ENCODE measurements around the gene SFI1.
"Not testable (repeated sequence)": the region's sequence is repeated elsewhere in the genome, so short reads cannot be mapped to it uniquely, and the experiment has no call there.

Gene SFI1

GRCh38 chr22:31524132-31524531, 27.8 kb downstream of the SFI1 start:
- not testable (repeated sequence) for H3K4me1 ChIP-seq (ENCODE audit: insufficient read depth, low read length); H3K4me3 ChIP-seq (ENCODE audit: low read length); H3K36me3 ChIP-seq (ENCODE audit: insufficient read depth, low read depth, low read length); H3K9ac ChIP-seq (ENCODE audit: low read depth, low read length); H3K27ac ChIP-seq (ENCODE audit: low read length); H3K9me3 ChIP-seq (ENCODE audit: insufficient read depth, low read depth, low read length); H3K27me3 ChIP-seq (ENCODE audit: insufficient read depth, low read length)

- Histone ChIP-seq H3K27me3 (ENCODE audit: insufficient read depth, low read length) (no peaks in the 10 kb centered on the region), H3K4me3 (ENCODE audit: low read length) (no peak overlapping the region), H3K4me1 (ENCODE audit: insufficient read depth, low read length) (no peaks in the 10 kb centered on the region), H3K9me3 (ENCODE audit: insufficient read depth, low read depth, low read length) (no peaks in the 10 kb centered on the region), H3K27ac (ENCODE audit: low read length) (no peak overlapping the region), H3K9ac (ENCODE audit: low read depth, low read length) (no peak overlapping the region), H3K36me3 (ENCODE audit: insufficient read depth, low read depth, low read length) (no peaks in the 10 kb centered on the region)
These were observed 29.9 kb downstream of the SFI1 start for GRCh38 chr22:31526270-31526669.

GRCh38 chr22:31530823-31531195, 34.5 kb downstream of the SFI1 start:
- H3K27ac ChIP-seq (ENCODE audit: low read length): no peak overlapping the region
- H3K4me3 ChIP-seq (ENCODE audit: low read length): no peak overlapping the region
- H3K27me3 ChIP-seq (ENCODE audit: insufficient read depth, low read length): no peaks in the 10 kb centered on the region
- H3K9ac ChIP-seq (ENCODE audit: low read depth, low read length): no peak overlapping the region
- H3K9me3 ChIP-seq (ENCODE audit: insufficient read depth, low read depth, low read length): no peaks in the 10 kb centered on the region
- H3K36me3 ChIP-seq (ENCODE audit: insufficient read depth, low read depth, low read length): no peaks in the 10 kb centered on the region
- no peaks in the 10 kb centered on the region for H3K4me1 ChIP-seq (ENCODE audit: insufficient read depth, low read length)

- Histone ChIP-seq H3K36me3 (ENCODE audit: insufficient read depth, low read depth, low read length) (no peaks in the 10 kb centered on the region), H3K9ac (ENCODE audit: low read depth, low read length) (no peak overlapping the region; the same call in 1 of the 2 replicates), H3K9me3 (ENCODE audit: insufficient read depth, low read depth, low read length) (no peaks in the 10 kb centered on the region), H3K27me3 (ENCODE audit: insufficient read depth, low read length) (no peaks in the 10 kb centered on the region), H3K4me3 (ENCODE audit: low read length) (no peak overlapping the region), H3K4me1 (ENCODE audit: insufficient read depth, low read length) (no peaks in the 10 kb centered on the region), H3K27ac (ENCODE audit: low read length) (no peak overlapping the region)
These were observed 35.7 kb downstream of the SFI1 start for GRCh38 chr22:31532060-31532459.

- H3K27me3 ChIP-seq (ENCODE audit: insufficient read depth, low read length): no peaks in the 10 kb centered on the region
- H3K36me3 ChIP-seq (ENCODE audit: insufficient read depth, low read depth, low read length): no peaks in the 10 kb centered on the region
- no peak overlapping the region for H3K9ac ChIP-seq (ENCODE audit: low read depth, low read length)
- H3K4me3 ChIP-seq (ENCODE audit: low read length): no peak overlapping the region
- H3K4me1 ChIP-seq (ENCODE audit: insufficient read depth, low read length): no peaks in the 10 kb centered on the region
- H3K27ac ChIP-seq (ENCODE audit: low read length): no peak overlapping the region
- no peaks in the 10 kb centered on the region for H3K9me3 ChIP-seq (ENCODE audit: insufficient read depth, low read depth, low read length)
These were observed 37.0 kb downstream of the SFI1 start for GRCh38 chr22:31533374-31533773.

- Histone ChIP-seq H3K4me1 (ENCODE audit: insufficient read depth, low read length) (no peaks in the 10 kb centered on the region), H3K36me3 (ENCODE audit: insufficient read depth, low read depth, low read length) (no peaks in the 10 kb centered on the region), H3K27me3 (ENCODE audit: insufficient read depth, low read length) (no peaks in the 10 kb centered on the region), H3K9me3 (ENCODE audit: insufficient read depth, low read depth, low read length) (no peaks in the 10 kb centered on the region), H3K9ac (ENCODE audit: low read depth, low read length) (no peak overlapping the region), H3K27ac (ENCODE audit: low read length) (no peak overlapping the region), H3K4me3 (ENCODE audit: low read length) (no peak overlapping the region)
These were observed 40.7 kb downstream of the SFI1 start for GRCh38 chr22:31537019-31537535.

- Histone ChIP-seq H3K9me3 (ENCODE audit: insufficient read depth, low read depth, low read length) (no peaks in the 10 kb centered on the region), H3K4me1 (ENCODE audit: insufficient read depth, low read length) (no peaks in the 10 kb centered on the region), H3K27ac (ENCODE audit: low read length) (no peak overlapping the region), H3K27me3 (ENCODE audit: insufficient read depth, low read length) (no peaks in the 10 kb centered on the region), H3K36me3 (ENCODE audit: insufficient read depth, low read depth, low read length) (no peaks in the 10 kb centered on the region), H3K9ac (ENCODE audit: low read depth, low read length) (no peak overlapping the region), H3K4me3 (ENCODE audit: low read length) (no peak overlapping the region)
These were observed 42.5 kb downstream of the SFI1 start for GRCh38 chr22:31538815-31539214.

GRCh38 chr22:31540166-31540565, 43.8 kb downstream of the SFI1 start:
- H3K9me3 ChIP-seq (ENCODE audit: insufficient read depth, low read depth, low read length); H3K9ac ChIP-seq (ENCODE audit: low read depth, low read length); H3K27ac ChIP-seq (ENCODE audit: low read length); H3K4me3 ChIP-seq (ENCODE audit: low read length); H3K36me3 ChIP-seq (ENCODE audit: insufficient read depth, low read depth, low read length); H3K4me1 ChIP-seq (ENCODE audit: insufficient read depth, low read length); H3K27me3 ChIP-seq (ENCODE audit: insufficient read depth, low read length): not testable (repeated sequence)

- H3K27me3 ChIP-seq (ENCODE audit: insufficient read depth, low read length): no peaks in the 10 kb centered on the region
- H3K36me3 ChIP-seq (ENCODE audit: insufficient read depth, low read depth, low read length): no peaks in the 10 kb centered on the region
- H3K4me1 ChIP-seq (ENCODE audit: insufficient read depth, low read length): no peaks in the 10 kb centered on the region
- H3K9ac ChIP-seq (ENCODE audit: low read depth, low read length): no peak overlapping the region
- no peak overlapping the region for H3K27ac ChIP-seq (ENCODE audit: low read length)
- H3K9me3 ChIP-seq (ENCODE audit: insufficient read depth, low read depth, low read length): no peaks in the 10 kb centered on the region
- H3K4me3 ChIP-seq (ENCODE audit: low read length): no peak overlapping the region
These were observed 44.6 kb downstream of the SFI1 start for GRCh38 chr22:31540966-31541365.

- Histone ChIP-seq H3K9ac (ENCODE audit: low read depth, low read length) (no peak overlapping the region), H3K4me1 (ENCODE audit: insufficient read depth, low read length) (no peaks in the 10 kb centered on the region), H3K9me3 (ENCODE audit: insufficient read depth, low read depth, low read length) (no peaks in the 10 kb centered on the region), H3K4me3 (ENCODE audit: low read length) (no peak overlapping the region), H3K27me3 (ENCODE audit: insufficient read depth, low read length) (no peaks in the 10 kb centered on the region), H3K36me3 (ENCODE audit: insufficient read depth, low read depth, low read length) (no peaks in the 10 kb centered on the region), H3K27ac (ENCODE audit: low read length) (no peak overlapping the region)
These were observed 48.4 kb downstream of the SFI1 start for GRCh38 chr22:31544481-31545480.

- no peak overlapping the region for H3K27ac ChIP-seq (ENCODE audit: low read length)
- H3K9me3 ChIP-seq (ENCODE audit: insufficient read depth, low read depth, low read length): no peaks in the 10 kb centered on the region
- no peaks in the 10 kb centered on the region for H3K27me3 ChIP-seq (ENCODE audit: insufficient read depth, low read length)
- H3K9ac ChIP-seq (ENCODE audit: low read depth, low read length): no peak overlapping the region
- no peak overlapping the region for H3K4me3 ChIP-seq (ENCODE audit: low read length)
- H3K4me1 ChIP-seq (ENCODE audit: insufficient read depth, low read length): no peaks in the 10 kb centered on the region
- peaks cover 15% of the 10 kb centered on the region for H3K36me3 ChIP-seq (ENCODE audit: insufficient read depth, low read depth, low read length)
These were observed 54.6 kb downstream of the SFI1 start for GRCh38 chr22:31550871-31551370.

- H3K27me3 ChIP-seq (ENCODE audit: insufficient read depth, low read length): no peaks in the 10 kb centered on the region
- H3K9ac ChIP-seq (ENCODE audit: low read depth, low read length): no peak overlapping the region
- no peak overlapping the region for H3K4me3 ChIP-seq (ENCODE audit: low read length)
- no peak overlapping the region for H3K27ac ChIP-seq (ENCODE audit: low read length)
- H3K9me3 ChIP-seq (ENCODE audit: insufficient read depth, low read depth, low read length): no peaks in the 10 kb centered on the region
- H3K4me1 ChIP-seq (ENCODE audit: insufficient read depth, low read length): no peaks in the 10 kb centered on the region
- H3K36me3 ChIP-seq (ENCODE audit: insufficient read depth, low read depth, low read length): no peaks in the 10 kb centered on the region
These were observed 60.4 kb downstream of the SFI1 start for GRCh38 chr22:31556627-31557203.

Data from iPS-20b (cell line).